CD4-positive, alpha-beta T cell treated with Interferon gamma for 1 hour (primary cell): ENCODE results near the gene CDKL5.

Experiments used
- DNase-seq: peaks from one replicate; pipeline ENCODE4 v3.0.0-alpha.2; 2020

Gene CDKL5

DNA sequence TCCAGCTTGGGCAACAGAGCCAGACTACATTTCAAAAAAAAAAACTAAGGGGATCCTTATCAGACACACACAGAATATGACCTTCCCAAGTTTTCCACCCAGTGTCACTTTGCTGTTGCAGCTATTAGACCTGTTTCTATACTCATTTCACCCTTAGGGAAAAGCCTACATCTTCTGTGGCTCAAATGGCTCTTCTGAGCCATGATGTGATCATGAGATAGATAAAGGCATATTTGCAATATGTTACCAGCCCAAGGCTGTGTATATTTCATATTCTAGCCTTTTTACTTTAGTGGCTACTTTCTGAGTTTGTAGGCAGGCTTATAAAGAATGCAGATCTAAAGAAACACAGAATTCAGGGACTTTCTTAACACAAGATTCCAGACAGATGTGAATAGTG, 227.2 kb downstream of the CDKL5 start:
- no peak for DNase-seq

GRCh38 chrX:18654875-18655836, 229.7 kb downstream of the CDKL5 start:
- no peak for DNase-seq

- no peak for DNase-seq
These were observed 235.9 kb downstream of the CDKL5 start for GRCh38 chrX:18661273-18661672.

DNA sequence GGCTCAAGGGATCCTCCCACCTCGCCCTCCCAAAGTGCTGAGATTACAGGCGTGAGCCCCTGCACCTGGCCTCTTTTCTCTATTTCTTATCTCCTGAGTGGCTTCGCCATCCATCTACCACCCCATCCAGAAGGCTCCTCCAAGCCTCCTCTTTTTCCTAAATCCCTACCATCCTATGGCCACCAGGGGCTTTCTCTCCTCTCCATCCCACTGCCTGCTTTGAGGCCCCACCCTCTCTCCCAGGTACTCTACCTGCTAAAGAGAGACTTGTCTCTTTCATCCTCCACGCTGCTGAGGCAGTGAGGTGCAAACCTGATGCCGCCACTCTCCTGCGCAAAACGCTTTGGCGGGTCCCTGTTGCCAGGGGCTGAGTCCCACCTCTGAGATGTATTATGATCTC, 239.5 kb downstream of the CDKL5 start:
- DNase-seq = no peak

GRCh38 chrX:18666614-18667013, 241.2 kb downstream of the CDKL5 start:
- peak; percentile 21 for DNase-seq

- DNase-seq = no peak
These were observed 242.8 kb downstream of the CDKL5 start for GRCh38 chrX:18668071-18668835.

DNA sequence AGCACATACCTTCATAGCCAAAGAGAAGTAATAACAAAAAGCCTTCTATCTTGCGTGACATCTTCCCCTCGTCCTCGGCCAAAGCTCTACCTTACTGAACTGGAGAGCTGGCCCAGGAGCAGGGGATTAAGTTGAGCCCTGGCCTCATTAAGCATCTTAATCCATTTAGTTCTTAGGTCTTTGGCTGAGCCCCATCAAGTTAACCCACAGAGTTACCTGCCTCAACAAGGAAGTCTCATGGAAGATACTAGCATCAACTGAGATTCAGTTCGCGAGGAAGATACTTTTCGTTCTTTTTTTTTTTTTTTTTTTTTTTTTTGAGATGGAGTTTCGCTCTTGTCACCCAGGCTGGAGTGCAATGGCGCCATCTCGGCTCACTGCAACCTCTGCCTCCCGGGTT, 246.6 kb downstream of the CDKL5 start, which contains the start of gene RS1:
RS1 (minus strand) TSS at position 101 of the 400 bp plus-strand sequence; CDS start at position 61, 40 bp downstream.
- DNase-seq = no peak

DNA sequence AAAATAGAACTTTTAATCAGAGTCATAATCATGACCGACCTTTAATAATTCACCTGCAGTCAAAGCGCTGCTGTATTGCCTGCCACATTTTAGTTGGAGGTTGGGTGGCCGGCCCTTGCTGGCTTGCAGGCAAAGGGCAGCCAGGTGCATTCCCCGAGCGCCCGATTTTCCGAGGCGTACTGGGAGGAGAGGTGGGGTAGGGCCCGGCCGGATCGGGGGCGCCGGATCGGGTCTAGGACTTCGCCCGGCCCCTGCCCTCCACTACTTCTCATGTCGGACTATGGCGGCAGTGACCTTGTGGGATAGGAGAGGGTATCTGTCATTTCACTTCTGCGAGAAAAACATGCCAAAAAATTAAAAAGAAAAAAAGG, 249.0 kb downstream of the CDKL5 start:
- DNase-seq = no peak

- DNase-seq = peak; percentile 82
These were observed 249.7 kb downstream of the CDKL5 start for GRCh38 chrX:18674788-18675735.

- DNase-seq = no peak
These were observed 250.6 kb downstream of the CDKL5 start for GRCh38 chrX:18676050-18676449.

GRCh38 chrX:18676470-18676869, 251.1 kb downstream of the CDKL5 start:
- DNase-seq = no peak

DNA sequence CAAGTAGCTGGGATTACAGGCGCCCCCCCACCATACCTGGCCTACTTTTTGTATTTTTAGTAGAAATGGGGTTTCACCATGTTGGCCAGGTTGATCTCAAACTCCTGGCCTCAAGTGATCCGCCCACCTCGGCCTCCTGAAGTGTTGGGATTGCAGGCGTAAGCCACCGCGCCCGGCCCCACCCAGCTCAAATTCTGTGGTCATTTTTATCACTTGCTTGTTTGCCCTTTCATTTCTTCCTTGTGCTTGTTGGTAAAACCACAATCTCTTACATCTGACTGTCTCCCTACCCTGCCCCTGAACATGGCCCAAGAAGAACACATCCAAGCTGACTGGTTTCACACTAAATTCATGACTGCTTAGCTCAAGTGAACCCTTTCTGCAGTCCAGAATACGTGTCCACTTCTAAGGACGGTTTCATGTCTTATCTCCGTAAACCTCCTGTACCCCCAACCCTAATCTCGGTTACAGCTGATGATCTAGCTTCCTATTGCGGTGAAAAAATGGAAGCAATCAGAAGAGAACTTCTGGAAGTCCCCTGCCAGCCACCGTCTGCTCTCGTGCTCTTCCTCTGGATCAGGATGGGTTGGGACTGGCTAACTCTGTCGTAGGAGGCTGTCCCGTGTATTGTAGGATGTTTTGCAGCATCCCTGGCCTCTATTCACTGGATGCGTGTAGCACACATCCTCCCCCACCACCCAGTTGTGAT, 251.9 kb downstream of the CDKL5 start:
- DNase-seq = no peak

DNA sequence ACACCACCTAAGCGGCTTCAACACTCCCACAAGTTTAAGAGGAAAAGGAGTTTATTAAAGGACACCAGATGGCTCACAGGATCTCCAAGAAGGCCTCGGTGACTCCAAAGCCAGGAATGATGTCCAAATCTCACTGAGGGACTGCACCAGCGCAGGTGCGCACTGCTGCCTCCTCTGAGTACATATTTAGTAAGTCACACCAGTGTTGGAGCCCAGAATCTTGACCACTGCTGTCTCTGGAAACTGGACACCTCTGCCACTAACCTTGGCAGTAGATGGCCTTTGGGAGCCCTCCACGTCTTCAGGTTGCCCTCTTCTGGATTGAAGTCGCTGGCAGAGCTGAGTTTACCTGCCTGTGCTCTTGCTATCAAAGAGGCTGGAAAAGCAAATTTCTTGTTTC, 256.6 kb downstream of the CDKL5 start:
- DNase-seq = no peak

DNA sequence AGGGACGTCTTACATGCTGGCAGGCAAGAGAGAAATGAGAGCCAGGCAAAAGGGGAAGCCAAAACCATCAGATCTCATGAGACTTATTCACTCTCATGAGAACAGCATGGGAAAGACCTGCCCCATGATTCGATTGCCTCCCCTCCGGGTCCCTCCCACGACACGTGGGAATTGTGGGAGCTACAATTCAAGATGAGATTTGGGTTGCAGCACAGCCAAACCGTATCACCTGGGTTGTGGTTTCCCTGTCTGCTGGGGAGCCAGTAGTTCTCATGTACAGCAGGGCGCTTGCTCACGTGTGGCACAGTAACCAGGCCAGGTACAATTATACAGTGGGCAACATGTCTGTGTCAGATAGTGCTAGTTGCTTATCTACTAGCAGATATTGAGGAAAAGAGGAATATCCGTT, 257.6 kb downstream of the CDKL5 start:
- no peak for DNase-seq

- DNase-seq = no peak
These were observed 262.6 kb downstream of the CDKL5 start for GRCh38 chrX:18687856-18688495.

GRCh38 chrX:18691431-18691830, 266.0 kb downstream of the CDKL5 start:
- DNase-seq = no peak

DNA sequence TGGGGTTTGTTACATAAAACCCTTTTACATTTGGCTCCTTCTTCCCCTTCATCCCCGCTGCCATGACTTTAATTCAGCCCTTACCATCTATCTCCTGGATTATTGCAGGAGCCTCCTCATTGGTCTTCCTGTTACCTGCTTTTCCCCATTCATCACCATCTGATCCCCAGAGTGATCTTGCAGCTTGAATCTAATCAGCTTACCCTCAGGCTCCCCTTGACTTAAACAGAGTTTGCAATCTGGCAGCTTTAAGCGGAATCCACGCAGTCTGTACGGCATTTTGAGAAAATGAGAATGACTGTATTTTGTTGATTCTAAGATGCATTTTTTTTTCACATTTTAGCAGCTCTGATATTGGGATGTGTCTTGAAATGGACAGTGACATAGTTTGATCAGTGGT, 267.1 kb downstream of the CDKL5 start:
- no peak for DNase-seq

GRCh38 chrX:18696653-18697052, 271.2 kb downstream of the CDKL5 start:
- DNase-seq = no peak

- DNase-seq = no peak
These were observed 273.6 kb downstream of the CDKL5 start for GRCh38 chrX:18698737-18699650.

DNA sequence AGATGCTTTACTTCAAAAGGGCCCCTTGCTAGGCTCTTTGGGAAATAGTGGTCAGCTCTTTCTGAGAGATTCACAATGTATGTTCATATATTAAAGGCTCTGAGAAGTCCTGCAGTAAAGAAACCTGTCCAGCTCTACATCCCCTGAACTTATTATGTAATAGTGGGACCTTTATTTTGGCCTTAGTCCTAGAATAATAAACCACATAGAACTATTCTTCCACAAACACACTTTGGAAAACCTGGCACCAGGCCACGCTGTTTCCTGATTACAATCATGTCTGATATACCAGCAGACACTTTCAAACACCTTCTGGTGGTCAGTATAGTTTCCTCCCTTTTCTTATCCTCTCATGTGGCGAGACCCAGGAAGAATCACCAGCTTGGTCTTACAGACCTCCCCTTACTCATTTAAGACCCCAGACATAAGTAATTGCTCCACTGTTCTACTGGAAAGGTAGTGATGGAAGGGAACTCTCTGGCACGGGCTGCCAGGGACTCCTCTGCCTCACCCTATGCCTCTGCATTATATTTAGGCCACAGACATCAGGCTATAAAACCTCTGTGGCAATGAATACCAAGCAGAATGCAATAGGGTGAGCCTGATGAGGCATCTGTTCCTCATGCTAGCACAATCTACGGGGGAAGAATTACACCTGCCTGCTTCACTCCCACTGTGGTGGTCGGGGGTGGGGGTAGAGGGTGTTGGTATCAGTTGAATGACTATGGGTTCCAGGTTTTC, 276.4 kb downstream of the CDKL5 start:
- no peak for DNase-seq
